GM10266 (cell line): Measurements from ENCODE around the gene SYCP2.

Source experiments
- DNase-seq: peaks from one replicate; pipeline ENCODE4 v3.0.0; 2012; ENCODE audit errors: extremely low spot score
- CTCF ChIP-seq: IDR thresholded peaks from 2 replicates; pipeline ENCODE4 v1.5.1; 2012; ENCODE audit warnings: mild to moderate bottlenecking, low read depth; ENCODE audit not compliant: control insufficient read depth, insufficient read depth; ENCODE audit errors: missing control alignments

The SYCP2 gene

DNA sequence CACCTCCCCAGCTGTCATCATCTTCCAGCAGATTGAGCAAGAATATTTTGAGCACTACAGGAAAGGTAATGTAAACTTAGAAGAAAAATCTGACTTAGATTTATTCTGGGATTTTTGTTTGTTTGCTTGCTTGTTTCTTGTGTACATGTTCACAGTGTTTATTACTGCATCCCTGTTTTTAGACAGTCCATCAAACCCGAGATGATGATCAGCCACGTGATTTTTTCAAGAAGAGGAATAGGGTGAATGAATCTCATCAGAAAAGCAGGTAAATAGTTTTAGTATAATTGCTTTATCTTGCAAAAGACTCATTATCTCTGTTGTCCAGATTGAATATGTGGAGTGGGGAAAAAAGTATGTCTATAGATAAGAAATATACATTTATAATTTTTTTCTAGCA, 8.8 kb upstream of the SYCP2 start:
- TF ChIP-seq CTCF = no peak
- DNase-seq = no peak

- no peak for TF ChIP-seq CTCF
These were observed 7.5 kb upstream of the SYCP2 start for GRCh38 chr20:59940956-59941294.

GRCh38 chr20:59940129-59940955, 6.9 kb upstream of the SYCP2 start, which contains the start of the genes FAM217B and PPP1R3D:
TSS of gene FAM217B (plus strand) at chr20:59940389. CDS start at chr20:59943944, 3,555 bp downstream.
TSS of gene PPP1R3D (minus strand) at chr20:59940305. CDS start at chr20:59939931, 374 bp downstream.
- peak; percentile 98 for DNase-seq
- no peak for TF ChIP-seq CTCF

More at GRCh38 chr20:59940956-59941294, 7.5 kb upstream of the SYCP2 start:
- DNase-seq = no peak

- no peak for TF ChIP-seq CTCF
- no peak for DNase-seq
These were observed 6.4 kb upstream of the SYCP2 start for GRCh38 chr20:59939879-59940128.

DNA sequence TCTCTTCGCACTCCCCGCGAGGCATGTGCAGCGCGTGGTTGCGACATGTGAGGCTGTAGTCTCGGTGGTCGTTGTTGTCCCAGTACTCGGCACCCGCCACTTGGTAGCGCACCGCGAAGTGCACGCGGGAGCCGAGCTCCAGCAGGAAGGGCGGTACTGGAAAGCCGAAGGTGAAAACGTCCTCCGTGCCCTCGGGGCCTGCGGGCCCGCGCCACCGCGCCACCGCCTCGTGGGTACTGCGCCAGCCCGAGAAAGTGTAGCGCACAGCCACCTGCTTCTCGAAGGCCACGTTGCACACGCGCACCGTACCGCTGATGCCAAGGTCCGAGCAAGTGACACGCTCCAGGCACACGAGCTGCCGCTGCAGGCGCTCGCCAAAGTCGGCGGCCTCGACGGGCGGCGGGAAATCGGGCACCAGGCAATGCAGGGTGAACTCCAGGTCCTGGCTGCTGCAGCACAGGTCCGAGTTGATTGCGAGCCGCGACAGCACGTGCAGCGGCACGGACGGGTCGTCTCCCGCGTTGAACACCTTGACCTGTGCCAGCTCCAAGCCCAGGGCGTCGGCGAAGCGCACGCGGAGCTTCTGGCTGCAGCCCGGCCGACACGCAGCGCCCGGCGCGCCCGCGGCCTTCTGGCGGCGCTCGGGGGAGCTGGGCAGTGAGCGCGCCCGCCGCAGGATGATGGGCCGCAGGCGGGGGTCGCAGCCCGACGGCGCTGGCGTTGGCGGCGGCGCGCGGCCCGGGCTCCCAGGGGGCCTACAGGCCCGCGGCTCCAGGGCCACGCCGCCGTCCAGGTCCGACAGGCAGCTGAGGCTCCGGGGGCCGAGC, 5.8 kb upstream of the SYCP2 start:
- TF ChIP-seq CTCF = no peak
- DNase-seq = no peak

- TF ChIP-seq CTCF = no peak
- peak; percentile 23 for DNase-seq
These were observed 5.2 kb upstream of the SYCP2 start for GRCh38 chr20:59938696-59939051.

- no peak for TF ChIP-seq CTCF
- DNase-seq = no peak
These were observed 4.8 kb upstream of the SYCP2 start for GRCh38 chr20:59938221-59938620.
